Common myeloid progenitor, CD34-positive (primary cell): ENCODE results near the gene LTB.

Experiments used
- CTCF ChIA-PET: fragments of 350-600 bp; sonication (Branson Sonifier 250); formaldehyde crosslinking; loops from one replicate; lab custom pipeline; 2021; ENCODE audit warnings: antibody characterized with exemption; lab: Charles Lee
- POLR2A ChIA-PET: fragments of 350-600 bp; sonication (Branson Sonifier 250); formaldehyde crosslinking; loops from one replicate; lab custom pipeline; 2021; ENCODE audit warnings: antibody characterized with exemption; lab: Charles Lee
- DNase-seq, 3 donors: peaks; one replicate each; pipeline versions ENCODE4 v3.0.0 to v3.0.0-alpha.2; 2013
- H3K27ac ChIP-seq, 2 experiments: 1 replicate in 1 of 2; 2 replicates in 1 of 2; pipeline ENCODE4 v1.7.0; 2013; ENCODE audit warnings: inconsistent platforms in 2 of 2, low read length in 2 of 2, mild to moderate bottlenecking in 2 of 2, low read depth in 1 of 2, moderate library complexity in 1 of 2; ENCODE audit not compliant: severe bottlenecking in 2 of 2, insufficient read depth in 1 of 2, poor library complexity in 1 of 2
- H3K27me3 ChIP-seq, 5 experiments: replicated peaks in 2 of 5; 1 replicate in 3 of 5; 2 replicates in 2 of 5; pipeline versions ENCODE4 v1.6.1 to v1.7.0; 2013; ENCODE audit warnings: low read length in 4 of 5, mild to moderate bottlenecking in 2 of 5, moderate library complexity in 2 of 5, inconsistent platforms in 1 of 5; ENCODE audit not compliant: insufficient read depth in 5 of 5, control insufficient read depth in 4 of 5
- H3K36me3 ChIP-seq, 4 experiments: 1 replicate in 2 of 4; 2 replicates in 2 of 4; pipeline versions ENCODE4 v1.6.1 to v1.7.0; 2013; ENCODE audit warnings: low read length in 3 of 4, control low read depth in 1 of 4, mild to moderate bottlenecking in 1 of 4; ENCODE audit not compliant: control insufficient read depth in 4 of 4, insufficient read depth in 4 of 4
- H3K4me1 ChIP-seq, 4 experiments: 1 replicate in 3 of 4; 2 replicates in 1 of 4; pipeline versions ENCODE4 v1.6.1 to v1.7.1; 2013; ENCODE audit warnings: low read length in 3 of 4, mild to moderate bottlenecking in 3 of 4, control low read depth in 1 of 4, inconsistent platforms in 1 of 4, moderate library complexity in 1 of 4; ENCODE audit not compliant: control insufficient read depth in 4 of 4, insufficient read depth in 4 of 4; ENCODE audit errors: control extremely low read depth in 1 of 4
- H3K4me3 ChIP-seq, 7 experiments: 1 replicate in 4 of 7; 2 replicates in 3 of 7; pipeline versions ENCODE4 v1.5.1 to v1.7.0; 2013; ENCODE audit warnings: mild to moderate bottlenecking in 7 of 7, low read length in 6 of 7, moderate library complexity in 6 of 7, inconsistent platforms in 2 of 7, low read depth in 2 of 7, control low read depth in 1 of 7; ENCODE audit not compliant: insufficient read depth in 4 of 7, control insufficient read depth in 1 of 7; ENCODE audit errors: extremely low read depth in 1 of 7
- H3K9me3 ChIP-seq, 5 experiments: 1 replicate in 4 of 5; 2 replicates in 1 of 5; pipeline versions ENCODE4 v1.6.1 to v1.7.1; 2013; ENCODE audit warnings: low read length in 4 of 5, mild to moderate bottlenecking in 2 of 5, inconsistent platforms in 1 of 5, low read depth in 1 of 5, moderate library complexity in 1 of 5; ENCODE audit not compliant: control insufficient read depth in 4 of 5, insufficient read depth in 2 of 5; ENCODE audit errors: control extremely low read depth in 1 of 5
- WGBS: methylation state at CpG from one replicate; pipeline ENCODE4 v1.1.5; 2013; ENCODE audit not compliant: insufficient coverage; 5-methylcytosine and 5-hydroxymethylcytosine counted together

LTB gene

DNA sequence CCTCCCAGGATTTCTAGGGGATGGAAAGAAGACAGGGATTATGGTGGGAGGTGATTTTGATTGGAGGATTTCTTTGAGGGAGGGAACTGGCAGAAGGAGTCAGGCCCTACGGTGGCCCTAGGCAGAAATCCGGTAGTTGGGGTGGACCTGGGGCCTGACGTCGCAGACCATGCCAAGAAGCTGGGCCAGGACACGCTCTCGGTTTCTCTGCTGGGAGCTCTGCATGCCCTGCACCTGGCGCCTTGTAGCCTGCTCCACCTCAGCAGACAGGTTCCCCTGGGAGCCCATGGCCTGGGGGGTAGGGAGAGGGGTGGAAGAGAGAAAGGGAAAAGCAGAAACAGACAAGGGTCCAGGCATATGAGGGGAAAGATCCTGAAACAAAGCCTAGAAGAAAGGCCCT, 36.9 kb downstream of the LTB start:
- H3K27me3 ChIP-seq: no peaks in the 10 kb centered on the region
- no peak overlapping the region for H3K4me3 ChIP-seq
- H3K9me3 ChIP-seq: no peaks in the 10 kb centered on the region
- WGBS: 92% methylated on average over 7 of the region's 7 CpGs
- H3K4me1 ChIP-seq: peaks cover 11 to 56% (median 36%) of the 10 kb centered on the region in 4 experiments
- H3K27ac ChIP-seq: no peak overlapping the region
- ChIA-PET POLR2A (no interaction called here), CTCF (interaction anchor here (1.1 to 24.7 kb wide), 6 partner anchors 37 to 145 kb away, joined by 3 to 557 read pairs (median 4); partner anchors contain the start of genes LST1, LTB, NCR3 and TNF)
- DNase-seq: no peak
- H3K36me3 ChIP-seq: peaks cover 0 to 6% (median 2%) of the 10 kb centered on the region in 4 experiments

DNA sequence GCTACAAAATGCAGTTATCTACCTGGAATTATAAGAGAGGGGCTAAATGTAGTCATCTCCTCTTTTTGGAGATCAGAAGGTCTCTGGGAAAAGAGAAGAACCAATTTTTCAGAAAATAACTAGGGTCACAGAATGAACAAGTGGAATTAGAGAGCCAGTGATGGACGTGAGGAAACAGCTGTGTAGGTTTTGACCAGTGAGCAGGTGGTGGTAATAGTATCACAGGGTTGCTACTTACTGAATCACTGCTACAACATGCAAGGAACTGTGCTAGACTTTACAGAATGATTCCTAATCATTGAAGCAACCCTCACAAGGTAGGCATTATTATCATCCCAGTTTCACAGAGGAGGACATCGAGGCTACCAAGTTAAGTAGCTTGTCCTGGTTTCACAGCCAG, 37.5 kb downstream of the LTB start:
- 95% methylated on average over 2 of the region's 2 CpGs for WGBS
- no peak for DNase-seq
- Histone ChIP-seq H3K27me3 (no peaks in the 10 kb centered on the region), H3K27ac (no peak overlapping the region), H3K4me3 (no peak overlapping the region), H3K4me1 (peaks cover 15 to 62% (median 42%) of the 10 kb centered on the region in 4 experiments), H3K9me3 (no peaks in the 10 kb centered on the region), H3K36me3 (peaks cover under 1 to 12% (median 5%) of the 10 kb centered on the region in 4 experiments)
- POLR2A ChIA-PET: no interaction called here
- CTCF ChIA-PET: interaction anchor here (1.1 to 24.7 kb wide), 4 partner anchors 38 to 146 kb away, joined by 3 to 557 read pairs (median 244); partner anchors contain the start of genes LST1, LTB, NCR3 and TNF

DNA sequence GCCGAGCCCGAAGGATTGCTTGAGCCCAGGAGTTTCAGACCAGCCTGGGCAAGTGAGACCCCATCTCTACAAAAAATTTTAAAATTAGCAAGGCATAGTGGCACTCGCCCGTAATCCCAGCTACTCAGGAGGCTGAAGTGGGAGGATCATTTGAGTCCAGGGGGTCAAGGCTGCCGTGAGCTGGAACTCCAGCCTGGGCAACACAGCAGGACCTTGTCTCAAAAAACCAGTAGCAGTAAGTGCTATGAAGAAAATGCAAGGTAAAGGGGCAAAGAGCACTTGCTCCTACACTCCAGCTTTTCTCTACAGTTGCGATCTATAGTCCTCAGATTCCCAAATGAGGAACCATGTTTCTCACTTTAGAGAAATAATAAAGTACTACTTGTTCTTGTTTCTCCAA, 38.6 kb downstream of the LTB start:
- H3K27me3 ChIP-seq: no peaks in the 10 kb centered on the region
- H3K4me3 ChIP-seq: no peak overlapping the region
- 95% methylated on average over 3 of the region's 6 CpGs for WGBS
- peak overlapping the region in 1 of 2 experiments; percentile 100 for H3K27ac ChIP-seq
- H3K4me1 ChIP-seq: peaks cover 17 to 63% (median 52%) of the 10 kb centered on the region in 4 experiments
- CTCF ChIA-PET: interaction anchor here (1.6 to 24.7 kb wide), 4 partner anchors 17 to 55 kb away, joined by 3 to 557 read pairs (median 244); partner anchors contain the start of genes LST1, LTB, NCR3 and TNF
- no peak for DNase-seq
- peaks cover 9 to 23% (median 14%) of the 10 kb centered on the region in 4 experiments for H3K36me3 ChIP-seq
- H3K9me3 ChIP-seq: no peaks in the 10 kb centered on the region
- POLR2A ChIA-PET: no interaction called here

DNA sequence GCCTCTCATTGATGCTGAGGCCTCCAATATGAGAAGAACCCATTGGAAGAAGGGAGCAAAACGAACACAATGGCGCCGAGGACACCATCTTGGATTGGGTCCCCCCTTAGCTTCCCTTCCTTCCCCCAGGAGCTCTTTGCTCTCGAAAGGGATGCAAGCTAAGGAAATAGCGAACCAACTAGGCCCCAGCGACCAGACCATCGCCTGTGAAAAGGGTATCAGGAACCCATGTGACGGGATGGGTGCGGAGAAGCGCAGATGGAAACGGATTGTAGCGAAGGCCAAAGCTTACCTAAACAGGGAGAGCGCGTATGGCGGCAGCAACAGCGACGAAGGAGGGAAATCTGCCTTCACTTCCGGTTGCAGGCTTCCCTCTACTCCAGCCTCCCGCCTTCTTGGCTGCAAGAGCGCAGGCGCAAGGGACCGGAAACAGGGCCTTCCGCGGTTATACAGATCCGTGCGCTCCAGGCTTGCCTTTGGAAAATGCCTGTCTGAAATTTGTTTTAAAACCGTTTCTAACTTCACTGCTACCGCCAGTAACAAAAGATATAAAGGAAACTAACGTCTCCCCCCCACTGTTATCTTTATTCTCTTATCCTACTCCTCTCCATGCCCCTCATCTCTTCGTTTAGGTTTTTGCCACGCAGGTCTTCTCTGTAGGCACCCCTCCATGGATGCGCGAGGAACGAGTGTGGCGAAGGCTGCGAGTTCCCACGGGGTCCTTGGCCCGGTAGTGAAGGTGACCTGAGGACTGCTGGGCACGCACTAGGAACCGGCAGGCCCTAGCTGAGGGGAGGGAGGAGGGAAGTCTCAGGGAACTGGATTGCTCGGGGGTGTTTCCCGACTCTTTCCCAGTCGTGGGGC, 40.3 kb downstream of the LTB start, which contains the start of gene DDX39B:
Gene DDX39B (minus strand): TSS at position 346 of the 864 bp plus-strand sequence. CDS start 1,471 bp downstream, outside the sequence.
- peak within 1 kb of the TSS; percentile 99 to 100 for H3K27ac ChIP-seq
- no peaks in the 10 kb centered on the region for H3K9me3 ChIP-seq
- H3K27me3 ChIP-seq: no peaks in the 10 kb centered on the region
- H3K4me3 ChIP-seq: peak within 1 kb of the TSS; percentile 66 to 97 (median 91)
- H3K36me3 ChIP-seq: peaks cover 14 to 38% (median 28%) of the 10 kb centered on the region in 4 experiments
- POLR2A ChIA-PET: interaction anchor here (0.7 to 2.6 kb wide), 6 partner anchors 10 to 1430 kb away, joined by 3 to 12 read pairs (median 4); partner anchors contain the start of genes BAG6 and MCCD1
- CTCF ChIA-PET: interaction anchor here (0.8 to 24.7 kb wide), 10 partner anchors 8 to 250 kb away, joined by 3 to 557 read pairs (median 4); partner anchors contain the start of genes LST1, LTB, MCCD1 and NCR3
- WGBS: under 1% methylated on average over 36 of the region's 43 CpGs
- DNase-seq: peak; percentile 98 to 99 (median 99)
- H3K4me1 ChIP-seq: peaks cover 17 to 47% (median 40%) of the 10 kb centered on the region in 4 experiments

DNA sequence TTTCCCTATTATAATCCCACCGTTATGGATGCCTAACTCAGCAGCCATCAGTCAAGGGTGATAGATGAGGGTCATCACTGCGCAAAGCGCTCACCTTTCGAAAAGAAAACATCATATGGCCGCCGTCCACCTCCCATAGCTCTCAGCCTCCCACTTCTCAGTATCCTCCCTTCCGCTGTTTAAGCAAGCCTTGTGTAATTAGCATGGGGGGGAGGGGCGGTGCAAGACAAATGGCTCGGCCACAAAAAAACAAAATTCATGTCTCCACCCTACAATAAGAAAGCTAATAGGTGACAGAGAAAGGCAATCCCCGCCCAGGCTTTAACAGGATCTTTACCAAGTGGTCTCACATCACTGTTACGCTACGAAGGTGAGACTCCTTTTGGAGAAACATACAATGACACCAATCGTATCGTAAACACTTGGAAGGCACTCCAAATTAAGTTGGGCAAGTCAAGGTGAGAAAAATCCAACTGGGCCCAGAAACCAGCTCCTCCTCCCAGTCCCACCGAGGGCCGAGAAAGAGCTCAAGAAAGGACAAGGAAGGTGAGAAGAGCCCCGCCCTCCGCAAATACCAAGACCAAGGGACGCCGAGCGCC, 41.1 kb downstream of the LTB start:
- POLR2A ChIA-PET: interaction anchor here (0.7 to 2.6 kb wide), 6 partner anchors 9 to 1431 kb away, joined by 3 to 12 read pairs (median 4); partner anchors contain the start of genes BAG6 and MCCD1
- H3K27ac ChIP-seq: peak overlapping the region; percentile 99 to 100
- peak overlapping the region; percentile 66 to 97 (median 91) for H3K4me3 ChIP-seq
- H3K4me1 ChIP-seq: peaks cover 17 to 40% (median 35%) of the 10 kb centered on the region in 4 experiments
- peaks cover 18 to 45% (median 34%) of the 10 kb centered on the region in 4 experiments for H3K36me3 ChIP-seq
- 0% methylated on average over 11 of the region's 21 CpGs for WGBS
- DNase-seq: peak; percentile 54 to 75 (median 66)
- H3K27me3 ChIP-seq: no peaks in the 10 kb centered on the region
- H3K9me3 ChIP-seq: no peaks in the 10 kb centered on the region
- CTCF ChIA-PET: interaction anchor here (0.8 to 24.7 kb wide), 8 partner anchors 9 to 250 kb away, joined by 3 to 557 read pairs (median 5); partner anchors contain the start of genes LST1, LTB, MCCD1 and NCR3

DNA sequence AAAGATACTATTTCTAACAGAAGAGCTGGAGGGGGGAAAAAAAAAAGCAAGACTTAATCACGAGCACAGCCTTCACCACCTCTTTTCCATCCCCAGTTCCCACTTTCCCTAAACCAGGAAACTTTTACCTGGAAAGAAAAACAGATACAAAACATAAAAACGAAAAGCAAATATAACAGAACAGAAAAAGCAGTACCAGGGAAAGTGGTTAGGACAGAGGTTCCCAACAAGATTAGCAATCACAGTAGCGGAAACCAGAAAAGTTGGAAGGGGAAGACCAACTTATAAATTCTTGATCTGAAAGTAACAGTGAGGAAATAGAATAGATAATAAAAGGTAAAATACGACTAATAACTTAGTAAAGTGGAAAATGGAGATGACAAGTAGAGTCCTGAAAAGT, 41.6 kb downstream of the LTB start:
- CTCF ChIA-PET: interaction anchor here (1.0 to 24.7 kb wide), 7 partner anchors 9 to 251 kb away, joined by 3 to 557 read pairs (median 7); partner anchors contain the start of genes LST1, LTB, NCR3 and TNF

More for the DNA sequence above, 41.6 kb downstream of the LTB start:
- Histone ChIP-seq H3K27ac (peak overlapping the region; percentile 99 to 100), H3K27me3 (no peaks in the 10 kb centered on the region), H3K9me3 (no peaks in the 10 kb centered on the region), H3K36me3 (peaks cover 18 to 50% (median 38%) of the 10 kb centered on the region in 4 experiments), H3K4me1 (peaks cover 17 to 39% (median 33%) of the 10 kb centered on the region in 4 experiments), H3K4me3 (peak overlapping the region; percentile 66 to 97 (median 91))
- WGBS: 0% methylated on average over 2 of the region's 4 CpGs
- DNase-seq: no peak
- POLR2A ChIA-PET: interaction anchor here (2.1 to 2.6 kb wide), 2 partner anchors 12 to 42 kb away, joined by 7 to 12 read pairs; partner anchors contain the start of gene MCCD1
